ENCODE data around the gene GNG12.

GNG12 gene

GRCh38 chr1:67804710-67805109 is 28.6 kb downstream of the GNG12 start:
- DNase-seq (ENCODE audit: extremely low read depth, low read depth), result no peak
- TF ChIP-seq CTCF (IDR thresholded peaks at IDR 0.05; ENCODE audit: low read depth, low read length), result no peak; the same call in 1 of the 2 replicates

GRCh38 chr1:67803380-67804279 is 29.6 kb downstream of the GNG12 start:
- peak; percentile 65 for DNase-seq (ENCODE audit: extremely low read depth, low read depth)
- TF ChIP-seq CTCF (IDR thresholded peaks at IDR 0.05; ENCODE audit: low read depth, low read length), result no peak

- no peak for TF ChIP-seq CTCF (IDR thresholded peaks at IDR 0.05; ENCODE audit: low read depth, low read length)
- no peak for DNase-seq (ENCODE audit: extremely low read depth, low read depth)
Observed at GRCh38 chr1:67802565-67802964, 30.7 kb downstream of the GNG12 start.

- no peak for DNase-seq (ENCODE audit: extremely low read depth, low read depth)
- no peak for TF ChIP-seq CTCF (IDR thresholded peaks at IDR 0.05; ENCODE audit: low read depth, low read length)
Observed at GRCh38 chr1:67801903-67802302, 31.4 kb downstream of the GNG12 start.

GRCh38 chr1:67795179-67795912 is 37.9 kb downstream of the GNG12 start:
- no peak for TF ChIP-seq CTCF (IDR thresholded peaks at IDR 0.05; ENCODE audit: low read depth, low read length)
- DNase-seq (ENCODE audit: extremely low read depth, low read depth), result no peak

- no peak for TF ChIP-seq CTCF (IDR thresholded peaks at IDR 0.05; ENCODE audit: low read depth, low read length)
- no peak for DNase-seq (ENCODE audit: extremely low read depth, low read depth)
Observed at GRCh38 chr1:67793562-67793961, 39.7 kb downstream of the GNG12 start.
